BJ (cell line): ENCODE results near the gene HECW1. TPM values are rescaled to one million over a fixed set of nuclear protein-coding genes. Genes with fewer than 3 reads are reported as not detected.
"Not testable (repeated sequence)": the region's sequence is repeated elsewhere in the genome, so short reads cannot be mapped to it uniquely, and the experiment has no call there.

ENCODE experiments used
- CTCF ChIA-PET: fragments of 350-600 bp; formaldehyde crosslinking; extraction: SDS; loops from one replicate; lab custom pipeline; 2021; ENCODE audit warnings: antibody characterized with exemption, inconsistent platforms; lab: Yijun Ruan, JAX
- POLR2A ChIA-PET: fragments of 300-600 bp; sonication (Branson Sonifier 250); formaldehyde crosslinking; extraction: SDS; loops from one replicate; lab custom pipeline; 2021; ENCODE audit warnings: antibody characterized with exemption; lab: Charles Lee
- DNase-seq: peaks from one replicate; pipeline ENCODE4 v3.0.0-alpha.2; 2011; ENCODE audit warnings: low read depth
- H3K27me3 ChIP-seq: 2 replicates; pipeline ENCODE4 v1.6.0; 2011; ENCODE audit warnings: low read length; ENCODE audit not compliant: control insufficient read depth, insufficient read depth
- H3K36me3 ChIP-seq: 2 replicates; pipeline ENCODE4 v1.5.1; 2011; ENCODE audit warnings: low read length; ENCODE audit not compliant: control insufficient read depth, insufficient read depth
- H3K4me3 ChIP-seq: 2 replicates; pipeline ENCODE4 v1.5.1; 2011; ENCODE audit warnings: low read depth, mild to moderate bottlenecking, control low read depth, low read length
- CTCF ChIP-seq: IDR thresholded peaks from 2 replicates; pipeline ENCODE4 v1.5.1; 2011; ENCODE audit warnings: low read depth, mild to moderate bottlenecking, control low read depth, inconsistent platforms, low read length, moderate library complexity; ENCODE audit not compliant: insufficient read depth
- polyA plus RNA-seq: library from polyadenylated mRNA; depleted of rRNA; stranded (reverse); fragments of >200 nt; gene quantifications from 2 replicates; pipeline ENCODE4 v1.2.3, GENCODE V29; 2011

The HECW1 gene
- polyA plus RNA-seq, 1 experiment = 2.9 TPM

- CTCF ChIA-PET = interaction anchor here (0.6 to 10.0 kb wide), 65 partner anchors 8 to 372 kb away, joined by 3 to 346 read pairs (median 5); partner anchors contain the start of gene COA1
- POLR2A ChIA-PET = interaction anchor here (1.0 to 1.2 kb wide), 2 partner anchors 64 to 116 kb away, joined by 9 to 13 read pairs; no protein-coding TSS in a partner anchor
- Histone ChIP-seq H3K36me3 (no peaks in the 10 kb centered on the region), H3K27me3 (0 out of 2 replicates have a peak, but pooled peaks cover 2% of the 10 kb centered on the region), H3K4me3 (peak overlapping the region; percentile 77)
- DNase-seq = no peak
- TF ChIP-seq CTCF = peak; percentile 20; the same call in 1 of the 2 replicates
Observed at GRCh38 chr7:43583424-43584194, 471.2 kb downstream of the HECW1 start.

GRCh38 chr7:43584195-43584586 is 471.7 kb downstream of the HECW1 start:
- H3K4me3 ChIP-seq = peak overlapping the region; percentile 77
- CTCF ChIA-PET = interaction anchor here (0.7 to 10.0 kb wide), 10 partner anchors 7 to 254 kb away, joined by 3 to 346 read pairs (median 4); no protein-coding TSS in a partner anchor
- H3K27me3 ChIP-seq = 0 out of 2 replicates have a peak, but pooled peaks cover 2% of the 10 kb centered on the region
- DNase-seq = peak; percentile 35
- no peaks in the 10 kb centered on the region for H3K36me3 ChIP-seq
- POLR2A ChIA-PET = interaction anchor here (1.0 kb wide), 1 partner anchor 114 kb away, joined by 6 read pairs; no protein-coding TSS in a partner anchor
- TF ChIP-seq CTCF = no peak

GRCh38 chr7:43584733-43585132 is 472.3 kb downstream of the HECW1 start:
- POLR2A ChIA-PET = interaction anchor here (0.5 to 1.0 kb wide), 2 partner anchors 12 to 113 kb away, joined by 6 to 8 read pairs; no protein-coding TSS in a partner anchor
- not testable (repeated sequence) for H3K27me3 ChIP-seq, H3K36me3 ChIP-seq, DNase-seq
- peak overlapping the region; percentile 77 for H3K4me3 ChIP-seq
- CTCF ChIA-PET = interaction anchor here (0.7 to 10.0 kb wide), 9 partner anchors 10 to 255 kb away, joined by 3 to 346 read pairs (median 4); no protein-coding TSS in a partner anchor

- ChIA-PET CTCF (interaction anchor here (0.9 to 10.0 kb wide), 7 partner anchors 11 to 254 kb away, joined by 3 to 346 read pairs (median 5); no protein-coding TSS in a partner anchor), POLR2A (interaction anchor here (0.6 kb wide), 1 partner anchor 14 kb away, joined by 4 read pairs; no protein-coding TSS in a partner anchor)
- TF ChIP-seq CTCF = no peak
- peak; percentile 39 for DNase-seq
- no peak overlapping the region for H3K4me3 ChIP-seq
- H3K36me3 ChIP-seq = no peaks in the 10 kb centered on the region
- H3K27me3 ChIP-seq = 0 out of 2 replicates have a peak, but pooled peaks cover 2% of the 10 kb centered on the region
Observed at GRCh38 chr7:43585562-43585961, 473.1 kb downstream of the HECW1 start.

- no peak for TF ChIP-seq CTCF
- Histone ChIP-seq H3K36me3 (no peaks in the 10 kb centered on the region), H3K4me3 (no peak overlapping the region), H3K27me3 (0 out of 2 replicates have a peak, but pooled peaks cover 2% of the 10 kb centered on the region)
- CTCF ChIA-PET = interaction anchor here (0.5 to 10.0 kb wide), 6 partner anchors 15 to 293 kb away, joined by 3 to 346 read pairs (median 3); no protein-coding TSS in a partner anchor
- DNase-seq = peak; percentile 32
- POLR2A ChIA-PET = interaction anchor here (0.7 kb wide), 1 partner anchor 25 kb away, joined by 7 read pairs; no protein-coding TSS in a partner anchor
Observed at GRCh38 chr7:43586251-43586900, 473.9 kb downstream of the HECW1 start.
